PC-9 (cell line): ENCODE results near the gene ATP1A4.

Source experiments
- CTCF ChIP-seq: fragments of 200-600 bp; sonication (generic); conservative IDR thresholded peaks from 2 replicates; pipeline ENCODE4 v1.6.1; 2017; ENCODE audit warnings: mixed run types, antibody characterized with exemption, mild to moderate bottlenecking, moderate library complexity
- EZH2 ChIP-seq: fragments of 200-600 bp; sonication (generic); IDR thresholded peaks from 2 replicates; pipeline ENCODE4 v1.8.0; 2017; ENCODE audit warnings: antibody characterized with exemption, low read depth

- TF ChIP-seq CTCF (no peak), EZH2 (no peak)
These were observed 46.2 kb upstream of the ATP1A4 start for GRCh38 chr1:160105155-160105554.
